ENCODE results near the gene DYSF.

Gene DYSF

DNA sequence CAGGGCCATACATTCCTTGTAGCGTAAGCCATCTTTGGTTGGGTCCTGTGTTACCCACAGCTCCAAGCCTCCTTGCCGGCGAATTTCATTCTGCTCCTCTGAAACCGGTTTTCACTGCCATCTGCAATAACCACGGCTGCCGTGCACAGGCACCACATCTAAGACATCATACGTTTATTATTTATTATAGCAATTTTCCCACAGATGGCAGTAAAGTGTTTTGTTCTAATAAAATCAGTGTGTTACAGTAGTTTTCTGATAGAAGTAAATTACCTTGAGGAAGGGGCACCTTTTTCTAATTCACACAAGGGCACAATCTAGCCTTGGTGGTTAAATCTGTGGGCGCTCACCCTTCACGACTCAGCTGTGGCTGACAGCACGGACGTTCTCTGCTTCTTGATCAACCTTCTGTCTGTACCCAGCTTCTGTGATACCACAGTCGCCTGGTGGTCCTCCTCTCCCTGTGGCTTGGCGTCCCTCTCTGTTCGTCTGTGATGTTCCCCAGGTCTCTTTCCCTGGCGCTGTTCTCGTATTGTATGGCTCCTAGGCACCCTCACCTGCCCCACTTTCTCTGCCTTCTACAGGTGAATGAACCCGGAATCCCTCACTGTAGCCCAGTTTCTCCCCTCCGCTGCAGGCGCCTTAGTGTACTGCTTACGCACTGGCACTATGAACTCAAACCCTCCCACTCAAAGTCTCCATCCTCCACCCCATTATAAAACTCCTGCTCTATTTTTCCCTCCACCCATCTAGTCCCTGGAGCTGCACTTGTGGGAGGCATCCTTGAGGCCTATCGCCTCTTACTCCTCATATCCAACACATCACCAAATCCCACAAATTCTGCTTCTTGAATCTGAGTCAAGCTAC lies 236.8 kb downstream of the DYSF start:
- no peak for DNase-seq (ENCODE audit: low read depth)
- TF ChIP-seq, protein P1, sequence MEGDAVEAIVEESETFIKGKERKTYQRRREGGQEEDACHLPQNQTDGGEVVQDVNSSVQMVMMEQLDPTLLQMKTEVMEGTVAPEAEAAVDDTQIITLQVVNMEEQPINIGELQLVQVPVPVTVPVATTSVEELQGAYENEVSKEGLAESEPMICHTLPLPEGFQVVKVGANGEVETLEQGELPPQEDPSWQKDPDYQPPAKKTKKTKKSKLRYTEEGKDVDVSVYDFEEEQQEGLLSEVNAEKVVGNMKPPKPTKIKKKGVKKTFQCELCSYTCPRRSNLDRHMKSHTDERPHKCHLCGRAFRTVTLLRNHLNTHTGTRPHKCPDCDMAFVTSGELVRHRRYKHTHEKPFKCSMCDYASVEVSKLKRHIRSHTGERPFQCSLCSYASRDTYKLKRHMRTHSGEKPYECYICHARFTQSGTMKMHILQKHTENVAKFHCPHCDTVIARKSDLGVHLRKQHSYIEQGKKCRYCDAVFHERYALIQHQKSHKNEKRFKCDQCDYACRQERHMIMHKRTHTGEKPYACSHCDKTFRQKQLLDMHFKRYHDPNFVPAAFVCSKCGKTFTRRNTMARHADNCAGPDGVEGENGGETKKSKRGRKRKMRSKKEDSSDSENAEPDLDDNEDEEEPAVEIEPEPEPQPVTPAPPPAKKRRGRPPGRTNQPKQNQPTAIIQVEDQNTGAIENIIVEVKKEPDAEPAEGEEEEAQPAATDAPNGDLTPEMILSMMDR (conservative IDR thresholded peaks at IDR 0.05; ENCODE audit: low read length) = no peak
- no peak overlapping the region for H3K4me3 ChIP-seq (ENCODE audit: low read length)

DNA sequence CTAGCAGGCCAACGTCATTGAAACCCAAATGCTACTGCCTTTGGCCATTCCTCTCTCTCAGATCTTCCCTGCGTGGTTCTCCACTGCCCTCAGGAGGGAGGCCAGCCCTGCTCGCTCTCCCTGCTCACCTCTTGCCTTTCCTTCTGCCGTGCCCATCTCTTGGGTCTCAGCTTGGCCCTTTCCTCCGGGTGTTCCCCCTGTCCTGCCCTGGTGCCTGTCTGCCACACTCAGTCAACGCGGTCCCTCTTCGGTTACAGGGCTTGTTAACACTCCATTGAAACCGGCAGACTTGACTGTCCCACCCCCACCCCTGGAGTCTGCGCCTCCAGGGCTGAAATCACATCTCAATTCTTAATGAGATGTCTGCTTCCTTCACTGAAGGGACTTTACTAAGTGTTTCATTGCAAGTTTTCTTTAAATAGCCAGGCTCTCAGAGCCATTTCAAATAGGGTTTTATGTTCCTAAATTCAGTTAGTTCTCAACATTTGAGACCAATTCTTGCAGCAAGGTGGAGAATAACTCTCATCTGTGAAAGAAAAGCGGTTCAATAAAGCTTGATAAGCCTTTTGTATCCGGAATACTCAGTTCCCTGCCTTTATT lies 237.6 kb downstream of the DYSF start:
- TF ChIP-seq, protein P1 (conservative IDR thresholded peaks at IDR 0.05; ENCODE audit: low read length) = no peak
- H3K4me3 ChIP-seq (ENCODE audit: low read length) = no peak overlapping the region
- DNase-seq (ENCODE audit: low read depth) = no peak

DNA sequence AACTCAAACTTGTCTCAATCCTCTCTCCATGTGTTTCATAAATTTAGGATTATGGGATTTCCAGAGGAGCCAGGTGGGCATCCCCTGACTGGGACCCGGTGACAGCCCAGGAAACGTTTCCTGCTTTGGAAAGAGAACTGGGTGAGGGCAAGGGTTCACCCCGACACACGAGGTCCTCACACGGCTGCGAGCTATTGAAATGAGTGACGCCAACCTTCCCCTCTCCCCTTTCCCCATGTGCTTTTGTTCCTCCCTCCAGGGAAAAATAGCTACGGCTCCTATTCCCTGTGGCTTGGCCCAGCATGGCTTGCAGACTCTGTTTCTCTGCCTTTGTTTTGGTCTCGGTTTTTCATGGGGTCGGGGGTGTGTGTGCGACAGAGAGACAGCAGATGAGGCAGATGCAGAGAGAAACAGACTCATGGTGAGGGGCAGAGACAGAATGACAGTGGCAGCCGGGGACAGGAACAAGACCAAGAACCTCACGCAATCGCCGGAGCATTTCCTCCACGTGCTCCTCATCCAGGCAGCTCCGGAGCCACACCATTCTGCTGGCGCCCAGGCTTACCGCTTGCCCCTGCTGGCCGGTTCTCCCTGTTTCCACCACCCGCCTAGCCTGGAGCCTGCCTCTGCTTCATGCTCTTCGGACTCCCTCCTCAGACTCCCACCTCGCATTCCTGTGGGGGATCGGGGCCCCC lies 238.5 kb downstream of the DYSF start:
- TF ChIP-seq, protein P1 (conservative IDR thresholded peaks at IDR 0.05; ENCODE audit: low read length) = peak; percentile 21
- H3K4me3 ChIP-seq (ENCODE audit: low read length) = no peak overlapping the region
- peak; percentile 38 for DNase-seq (ENCODE audit: low read depth)

DNA sequence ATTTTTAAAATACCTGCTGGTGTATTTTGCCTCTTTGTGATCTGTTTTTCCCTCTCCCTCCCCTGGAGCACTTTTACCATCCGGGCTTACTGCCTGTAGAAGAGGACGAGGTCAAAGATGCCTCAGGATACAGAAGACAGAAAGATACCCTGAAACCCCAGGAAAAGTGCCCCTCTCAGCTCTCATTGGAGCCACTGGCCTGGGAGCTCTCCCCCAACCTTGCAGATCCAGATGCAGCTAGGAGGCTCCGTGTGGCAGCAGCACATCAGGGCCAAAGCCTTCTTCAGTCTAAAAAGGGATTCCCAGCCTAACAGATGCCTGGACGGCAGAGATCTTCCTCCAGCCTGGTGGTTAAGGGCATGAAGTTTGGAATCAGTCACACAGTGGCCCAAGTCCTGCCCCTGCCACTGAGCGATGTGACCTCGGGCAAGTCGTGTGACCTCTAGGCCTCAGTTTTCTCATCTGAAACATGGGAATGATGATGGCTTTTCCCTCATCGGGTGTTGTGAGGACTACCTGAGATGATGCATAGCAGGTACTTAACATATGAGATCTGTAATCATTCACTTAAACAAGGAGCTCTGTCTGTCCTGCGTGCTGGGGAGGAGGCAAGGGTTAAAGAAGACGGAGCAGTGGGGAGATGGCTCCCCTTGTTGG lies 239.4 kb downstream of the DYSF start:
- H3K4me3 ChIP-seq (ENCODE audit: low read length) = no peak overlapping the region
- TF ChIP-seq, protein P1 (conservative IDR thresholded peaks at IDR 0.05; ENCODE audit: low read length) = no peak
- no peak for DNase-seq (ENCODE audit: low read depth)

DNA sequence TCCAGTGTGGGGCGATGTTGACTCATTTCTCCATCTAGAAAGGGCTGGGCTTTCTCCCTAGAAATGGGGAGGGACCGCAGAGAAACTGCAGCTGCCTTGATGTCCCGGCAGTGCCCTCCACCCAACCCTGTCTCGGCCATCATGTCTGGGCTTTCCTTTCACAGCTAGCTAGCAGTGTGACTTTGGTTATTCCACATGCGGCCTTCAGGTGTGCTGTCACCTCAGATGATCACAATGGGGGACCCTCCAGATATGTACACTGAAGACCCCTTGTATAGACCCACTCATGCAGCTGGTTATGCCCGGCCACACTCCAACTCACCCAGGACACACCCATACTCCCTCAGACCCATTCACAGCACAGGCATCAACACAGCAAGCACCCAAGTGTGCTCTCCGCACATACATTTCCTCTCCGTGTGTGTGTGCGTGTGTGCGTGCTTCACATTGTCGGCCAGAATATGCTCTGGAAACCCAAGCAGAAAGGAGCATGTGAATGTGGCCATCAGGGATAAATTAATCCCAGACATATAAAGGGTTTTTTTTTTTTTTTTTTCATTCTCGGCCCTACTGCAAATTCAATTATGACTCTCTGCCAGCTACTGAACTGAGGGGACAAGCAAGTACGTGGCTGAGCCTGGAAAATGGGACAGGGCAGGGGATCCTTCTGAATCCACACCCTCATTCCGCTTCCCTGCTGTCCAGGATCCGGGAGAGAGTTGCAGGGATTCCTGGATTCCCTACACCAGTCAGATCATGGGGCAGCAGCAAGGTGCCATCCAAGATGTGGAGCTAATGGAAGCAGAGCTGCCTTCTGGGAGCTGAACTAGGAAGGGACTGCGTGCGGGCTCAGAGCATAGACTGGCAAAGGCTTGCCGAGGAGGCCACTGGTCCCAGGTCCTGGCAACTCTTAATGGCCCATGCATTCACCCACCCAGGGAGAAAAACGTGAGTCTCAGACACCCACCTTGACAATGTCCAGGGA lies 240.2 kb downstream of the DYSF start:
- H3K4me3 ChIP-seq (ENCODE audit: low read length) = no peak overlapping the region
- TF ChIP-seq, protein P1 (conservative IDR thresholded peaks at IDR 0.05; ENCODE audit: low read length) = no peak
- DNase-seq (ENCODE audit: low read depth) = peak; percentile 40
